Heart left ventricle (tissue), 13 donors: ENCODE results near the gene PARD3.

Experiments
- POLR2A ChIP-seq, 2 donors: fragments of 450-650 bp; IDR thresholded peaks; one replicate each; pipeline ENCODE4 v1.6.1; 2017; ENCODE audit warnings: antibody characterized with exemption in 2 of 2, mild to moderate bottlenecking in 2 of 2, moderate library complexity in 2 of 2
- TF ChIP-seq, protein P1 (sequence below), 12 donors: fragments of 200-600 bp; sonication (generic) in 4 of 12; IDR thresholded peaks; one replicate each; pipeline versions ENCODE4 v1.5.0 to v1.8.0; 2018 to 2022; ENCODE audit warnings: antibody characterized with exemption in 12 of 12, mild to moderate bottlenecking in 5 of 12
- donor health status: ischemic (EF 13 %, LVEDD 7.1; RV severe dilation, severe dysfunction).
- donor health status: DM: no; HTN: yes; CAD: no.
- donor health status: DM: no; HTN: no; CAD: no.
- donor health status: ischemic (EF 25% LVEDD 6.9; RV normal size, moderate dysfunction).
- donor health status: ischemic (EF 25% LVEDD 5.7; RV mildly dilated, moderate dysfunction).
- donor health status: ischemic (EF 35%, LVEDD 5.7; RV mildly dilated, moderate dysfunction).
- donor health status: nonischemic (EF 11% LVEDD 7.7; RV severe dilation, severe dysfunction).
- donor health status: DM: yes; HTN: yes; CAD: no.
- donor health status: PGD.
- donor health status: ischemic (EF 29% LVEDD 5.4; RV normal size, mild dysfunction).
- donor health status: nonischemic (EF 23%, LVEDD 6.1; RV moderate dilation, normal function).

DNA sequence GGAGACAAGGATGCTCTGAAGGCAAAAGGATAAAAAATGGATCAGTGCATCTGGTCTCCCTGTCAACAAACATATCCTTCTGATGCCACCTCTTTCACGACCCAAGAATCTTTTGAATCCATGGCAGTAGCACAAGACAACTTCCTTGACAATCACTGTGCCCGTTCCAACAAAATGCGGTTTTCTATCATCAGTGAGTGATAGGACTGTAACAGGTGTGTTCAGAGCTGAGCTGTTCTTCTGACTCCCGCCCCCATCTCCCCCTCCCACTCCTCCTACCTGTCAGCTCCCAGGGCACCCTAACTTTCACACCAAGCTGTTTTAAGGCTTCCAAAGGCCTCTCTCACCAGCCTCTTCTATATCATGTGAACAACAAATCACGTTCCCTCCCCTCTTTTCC lies 74.8 kb downstream of the PARD3 start:
- TF ChIP-seq, protein P1, sequence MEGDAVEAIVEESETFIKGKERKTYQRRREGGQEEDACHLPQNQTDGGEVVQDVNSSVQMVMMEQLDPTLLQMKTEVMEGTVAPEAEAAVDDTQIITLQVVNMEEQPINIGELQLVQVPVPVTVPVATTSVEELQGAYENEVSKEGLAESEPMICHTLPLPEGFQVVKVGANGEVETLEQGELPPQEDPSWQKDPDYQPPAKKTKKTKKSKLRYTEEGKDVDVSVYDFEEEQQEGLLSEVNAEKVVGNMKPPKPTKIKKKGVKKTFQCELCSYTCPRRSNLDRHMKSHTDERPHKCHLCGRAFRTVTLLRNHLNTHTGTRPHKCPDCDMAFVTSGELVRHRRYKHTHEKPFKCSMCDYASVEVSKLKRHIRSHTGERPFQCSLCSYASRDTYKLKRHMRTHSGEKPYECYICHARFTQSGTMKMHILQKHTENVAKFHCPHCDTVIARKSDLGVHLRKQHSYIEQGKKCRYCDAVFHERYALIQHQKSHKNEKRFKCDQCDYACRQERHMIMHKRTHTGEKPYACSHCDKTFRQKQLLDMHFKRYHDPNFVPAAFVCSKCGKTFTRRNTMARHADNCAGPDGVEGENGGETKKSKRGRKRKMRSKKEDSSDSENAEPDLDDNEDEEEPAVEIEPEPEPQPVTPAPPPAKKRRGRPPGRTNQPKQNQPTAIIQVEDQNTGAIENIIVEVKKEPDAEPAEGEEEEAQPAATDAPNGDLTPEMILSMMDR (IDR thresholded peaks at IDR 0.05): no peak
- TF ChIP-seq POLR2A (IDR thresholded peaks at IDR 0.05): no peak
